HEK293 (cell line): ENCODE data around the gene TOM1L2.

Source experiments
- ELK4 ChIP-seq: IDR thresholded peaks from 2 replicates; pipeline ENCODE4 v1.6.1; 2011; ENCODE audit warnings: mild to moderate bottlenecking, low read depth, low read length, borderline replicate concordance
- GLIS2 ChIP-seq: fragments of 450-650 bp; formaldehyde crosslinking; IDR thresholded peaks from 2 replicates; pipeline ENCODE4 v1.5.1; 2016; ENCODE audit warnings: missing biosample characterization, missing genetic modification characterization
- IKZF3 ChIP-seq: fragments of 450-650 bp; IDR thresholded peaks from 2 replicates; pipeline ENCODE4 v1.5.0; 2018; ENCODE audit warnings: missing biosample characterization, mild to moderate bottlenecking, missing genetic modification characterization, moderate library complexity
- KLF16 ChIP-seq: fragments of 450-650 bp; formaldehyde crosslinking; IDR thresholded peaks from 2 replicates; pipeline ENCODE4 v1.5.1; 2017; ENCODE audit warnings: missing biosample characterization, missing genetic modification characterization
- OSR2 ChIP-seq: fragments of 450-650 bp; formaldehyde crosslinking; IDR thresholded peaks from 2 replicates; pipeline ENCODE4 v1.5.1; 2016; ENCODE audit warnings: missing biosample characterization, missing genetic modification characterization
- OVOL3 ChIP-seq: fragments of 450-650 bp; formaldehyde crosslinking; IDR thresholded peaks from 2 replicates; pipeline ENCODE4 v1.5.1; 2016; ENCODE audit warnings: missing biosample characterization, missing genetic modification characterization
- PRDM2 ChIP-seq: fragments of 450-650 bp; formaldehyde crosslinking; IDR thresholded peaks from 2 replicates; pipeline ENCODE4 v1.5.1; 2016; ENCODE audit warnings: missing biosample characterization, missing genetic modification characterization, borderline replicate concordance
- REPIN1 ChIP-seq: fragments of 450-650 bp; formaldehyde crosslinking; IDR thresholded peaks from 2 replicates; pipeline ENCODE4 v1.5.1; 2017; ENCODE audit warnings: missing biosample characterization, missing genetic modification characterization, low read depth
- SP2 ChIP-seq: fragments of 450-650 bp; formaldehyde crosslinking; IDR thresholded peaks from 2 replicates; pipeline ENCODE4 v1.5.1; 2016; ENCODE audit warnings: missing biosample characterization, missing genetic modification characterization
- SP7 ChIP-seq: fragments of 450-650 bp; formaldehyde crosslinking; IDR thresholded peaks from 2 replicates; pipeline ENCODE4 v1.5.1; 2016; ENCODE audit warnings: missing biosample characterization, missing genetic modification characterization
- WT1 ChIP-seq: fragments of 450-650 bp; formaldehyde crosslinking; IDR thresholded peaks from 2 replicates; pipeline ENCODE4 v1.5.1; 2016; ENCODE audit warnings: missing biosample characterization, missing genetic modification characterization
- ZBTB49 ChIP-seq: fragments of 450-650 bp; formaldehyde crosslinking; IDR thresholded peaks from 2 replicates; pipeline ENCODE4 v1.5.1; 2016; ENCODE audit warnings: missing biosample characterization, missing genetic modification characterization, low read depth
- ZBTB7A ChIP-seq: fragments of 450-650 bp; formaldehyde crosslinking; IDR thresholded peaks from 2 replicates; pipeline ENCODE4 v1.5.1; 2016; ENCODE audit warnings: low read depth, missing biosample characterization, missing genetic modification characterization
- ZNF335 ChIP-seq: fragments of 450-650 bp; formaldehyde crosslinking; conservative IDR thresholded peaks from 2 replicates; pipeline ENCODE4 v1.5.1; 2016; ENCODE audit warnings: missing biosample characterization, missing genetic modification characterization
- ZNF423 ChIP-seq: fragments of 450-650 bp; formaldehyde crosslinking; IDR thresholded peaks from 2 replicates; pipeline ENCODE4 v1.5.1; 2016; ENCODE audit warnings: missing biosample characterization, missing genetic modification characterization
- ZNF544 ChIP-seq: fragments of 450-650 bp; formaldehyde crosslinking; IDR thresholded peaks from 2 replicates; pipeline ENCODE4 v1.5.0; 2017; ENCODE audit warnings: missing biosample characterization, missing genetic modification characterization
- ZNF548 ChIP-seq: fragments of 450-650 bp; formaldehyde crosslinking; IDR thresholded peaks from 2 replicates; pipeline ENCODE4 v1.5.1; 2016; ENCODE audit warnings: missing biosample characterization, missing genetic modification characterization
- ZNF596 ChIP-seq: fragments of 450-650 bp; IDR thresholded peaks from 2 replicates; pipeline ENCODE4 v1.5.0; 2018; ENCODE audit warnings: missing biosample characterization, mild to moderate bottlenecking, missing genetic modification characterization, moderate library complexity
- ZNF639 ChIP-seq: fragments of 450-650 bp; formaldehyde crosslinking; IDR thresholded peaks from 2 replicates; pipeline ENCODE4 v1.5.1; 2016; ENCODE audit warnings: missing biosample characterization, missing genetic modification characterization
- ZNF768 ChIP-seq: fragments of 450-650 bp; formaldehyde crosslinking; IDR thresholded peaks from 2 replicates; pipeline ENCODE4 v1.5.1; 2018; ENCODE audit warnings: missing biosample characterization, mild to moderate bottlenecking, missing genetic modification characterization
- ZNF792 ChIP-seq: fragments of 450-650 bp; formaldehyde crosslinking; IDR thresholded peaks from 2 replicates; pipeline ENCODE4 v1.5.1; 2016; ENCODE audit warnings: missing biosample characterization, missing genetic modification characterization
- ZSCAN23 ChIP-seq: fragments of 450-650 bp; formaldehyde crosslinking; IDR thresholded peaks from 2 replicates; pipeline ENCODE4 v1.5.1; 2016; ENCODE audit warnings: missing biosample characterization, missing genetic modification characterization
- ZXDB ChIP-seq: fragments of 450-650 bp; formaldehyde crosslinking; IDR thresholded peaks from 2 replicates; pipeline ENCODE4 v1.5.1; 2016; ENCODE audit warnings: missing biosample characterization, missing genetic modification characterization
- TF ChIP-seq, protein P1 (sequence below): sonication (generic); formaldehyde crosslinking; IDR thresholded peaks from 2 replicates; pipeline ENCODE4 v1.8.1; 2022; ENCODE audit warnings: mild to moderate bottlenecking, moderate library complexity, missing genetic modification reagents

The TOM1L2 gene

GRCh38 chr17:17836250-17836817 lies 135.9 kb downstream of the TOM1L2 start (continued):
- no peak for TF ChIP-seq PRDM2 (tag by site-specific recombination)
- 0 out of 2 replicates have a peak, but pooled peaks have one; percentile 22 for TF ChIP-seq ZNF335 (tag by site-specific recombination)
- TF ChIP-seq ZNF423 (tag by site-specific recombination) = peak; percentile 54; the same call in 1 of the 2 replicates
- TF ChIP-seq ZNF596 (tag by site-specific recombination) = 0 out of 2 replicates have a peak, but pooled peaks have one; percentile 9
- TF ChIP-seq IKZF3 (tag by site-specific recombination) = no peak
- peak; percentile 71; the same call in 1 of the 2 replicates for TF ChIP-seq ZBTB7A (tag by site-specific recombination)
- TF ChIP-seq OSR2 (tag by site-specific recombination) = peak; percentile 15; the same call in 1 of the 2 replicates
- peak; percentile 47; the same call in 1 of the 2 replicates for TF ChIP-seq ZXDB (tag by site-specific recombination)
- TF ChIP-seq ZNF792 (tag by site-specific recombination) = 0 out of 2 replicates have a peak, but pooled peaks have one; percentile 53
- TF ChIP-seq ELK4 = no peak
- peak; percentile 62 for TF ChIP-seq SP2 (tag by site-specific recombination)
- TF ChIP-seq GLIS2 = peak; percentile 70; the same call in 1 of the 2 replicates
- TF ChIP-seq ZBTB49 (tag by site-specific recombination) = no peak
- TF ChIP-seq OVOL3 (tag by site-specific recombination) = 0 out of 2 replicates have a peak, but pooled peaks have one; percentile 19
- TF ChIP-seq, protein P1, sequence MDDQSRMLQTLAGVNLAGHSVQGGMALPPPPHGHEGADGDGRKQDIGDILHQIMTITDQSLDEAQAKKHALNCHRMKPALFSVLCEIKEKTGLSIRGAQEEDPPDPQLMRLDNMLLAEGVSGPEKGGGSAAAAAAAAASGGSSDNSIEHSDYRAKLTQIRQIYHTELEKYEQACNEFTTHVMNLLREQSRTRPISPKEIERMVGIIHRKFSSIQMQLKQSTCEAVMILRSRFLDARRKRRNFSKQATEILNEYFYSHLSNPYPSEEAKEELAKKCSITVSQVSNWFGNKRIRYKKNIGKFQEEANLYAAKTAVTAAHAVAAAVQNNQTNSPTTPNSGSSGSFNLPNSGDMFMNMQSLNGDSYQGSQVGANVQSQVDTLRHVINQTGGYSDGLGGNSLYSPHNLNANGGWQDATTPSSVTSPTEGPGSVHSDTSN (CRISPR knock-in tag) = peak; percentile 2; the same call in 1 of the 2 replicates
- peak; percentile 19; the same call in 1 of the 2 replicates for TF ChIP-seq WT1 (tag by site-specific recombination)
- peak; percentile 92; the same call in 1 of the 2 replicates for TF ChIP-seq REPIN1 (tag by site-specific recombination)
- no peak for TF ChIP-seq ZNF639 (tag by site-specific recombination)
- peak; percentile 78 for TF ChIP-seq SP7 (tag by site-specific recombination)
- no peak for TF ChIP-seq ZNF544
- 0 out of 2 replicates have a peak, but pooled peaks have one; percentile 57 for TF ChIP-seq ZSCAN23
- no peak for TF ChIP-seq ZNF548 (tag by site-specific recombination)
- TF ChIP-seq KLF16 (tag by site-specific recombination) = peak; percentile 70
- TF ChIP-seq ZNF768 (tag by site-specific recombination) = peak; percentile 98
